SIG-M5 treated with dmso at 0.1 percent for 504 hours (cell line): ENCODE data around the gene NTN5.
"Not testable (repeated sequence)": the region's sequence is repeated elsewhere in the genome, so short reads cannot be mapped to it uniquely, and the experiment has no call there.

ENCODE experiments used
- DNase-seq: peaks from one replicate; lab custom pipeline; 2025; ENCODE audit not compliant: unreplicated experiment; lab: John Stamatoyannopoulos, UW

NTN5 gene, protein sequence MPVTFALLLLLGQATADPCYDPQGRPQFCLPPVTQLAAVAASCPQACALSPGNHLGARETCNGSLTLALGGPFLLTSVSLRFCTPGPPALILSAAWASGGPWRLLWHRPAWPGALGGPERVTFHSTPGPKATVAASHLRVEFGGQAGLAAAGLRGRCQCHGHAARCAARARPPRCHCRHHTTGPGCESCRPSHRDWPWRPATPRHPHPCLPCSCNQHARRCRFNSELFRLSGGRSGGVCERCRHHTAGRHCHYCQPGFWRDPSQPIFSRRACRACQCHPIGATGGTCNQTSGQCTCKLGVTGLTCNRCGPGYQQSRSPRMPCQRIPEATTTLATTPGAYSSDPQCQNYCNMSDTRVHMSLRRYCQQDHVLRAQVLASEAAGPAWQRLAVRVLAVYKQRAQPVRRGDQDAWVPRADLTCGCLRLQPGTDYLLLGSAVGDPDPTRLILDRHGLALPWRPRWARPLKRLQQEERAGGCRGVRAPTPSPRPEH

DNA sequence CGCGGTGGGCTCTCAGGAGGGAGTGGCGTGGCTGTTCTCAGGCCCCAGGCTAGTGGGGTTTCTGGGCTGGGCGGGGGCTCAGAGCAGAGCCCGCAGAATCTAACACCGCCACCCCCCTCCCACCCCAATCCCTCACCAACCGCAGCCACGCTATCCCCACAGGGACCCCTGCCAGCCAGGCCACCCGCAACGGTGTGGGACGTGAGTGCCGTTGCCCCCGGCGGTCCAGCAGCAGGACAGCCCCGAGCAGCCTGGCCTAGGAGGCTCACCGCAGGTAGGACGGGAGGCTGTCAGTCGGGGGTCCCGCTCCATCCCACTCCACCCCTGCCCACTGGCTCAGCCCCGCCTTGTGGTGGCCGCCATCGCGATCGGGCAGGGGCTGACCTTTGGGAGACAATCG is at the start of gene NTN5:
NTN5 (minus strand) TSS at position 24 of the 400 bp plus-strand sequence. CDS start 2,031 bp downstream, outside the sequence.
- DNase-seq, result no peak

DNA sequence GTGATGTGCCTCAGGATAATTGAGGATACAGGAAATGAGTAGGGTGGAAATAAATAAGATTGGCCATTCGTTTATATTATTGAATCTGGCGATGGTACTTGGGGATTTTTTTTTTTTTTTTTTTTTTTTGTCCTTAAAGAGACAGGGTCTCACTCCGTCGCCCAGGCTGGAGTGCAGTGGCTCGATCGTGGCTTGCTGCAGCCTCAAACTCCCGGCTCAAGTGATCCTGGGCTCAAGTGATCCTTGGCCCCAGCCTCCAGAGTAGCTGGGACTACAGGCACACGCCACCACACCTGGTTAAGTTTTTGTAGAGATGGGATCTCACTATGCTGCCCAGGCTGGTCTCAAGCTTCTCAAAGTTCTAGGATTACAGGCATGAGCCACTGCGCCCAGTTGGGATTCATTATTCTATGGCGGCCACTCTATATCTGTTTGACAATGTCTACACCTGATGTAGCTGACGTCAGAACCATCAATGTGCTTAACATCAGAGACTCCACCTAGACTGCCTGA is 49.4 kb upstream of the NTN5 start:
- DNase-seq, result no peak

DNA sequence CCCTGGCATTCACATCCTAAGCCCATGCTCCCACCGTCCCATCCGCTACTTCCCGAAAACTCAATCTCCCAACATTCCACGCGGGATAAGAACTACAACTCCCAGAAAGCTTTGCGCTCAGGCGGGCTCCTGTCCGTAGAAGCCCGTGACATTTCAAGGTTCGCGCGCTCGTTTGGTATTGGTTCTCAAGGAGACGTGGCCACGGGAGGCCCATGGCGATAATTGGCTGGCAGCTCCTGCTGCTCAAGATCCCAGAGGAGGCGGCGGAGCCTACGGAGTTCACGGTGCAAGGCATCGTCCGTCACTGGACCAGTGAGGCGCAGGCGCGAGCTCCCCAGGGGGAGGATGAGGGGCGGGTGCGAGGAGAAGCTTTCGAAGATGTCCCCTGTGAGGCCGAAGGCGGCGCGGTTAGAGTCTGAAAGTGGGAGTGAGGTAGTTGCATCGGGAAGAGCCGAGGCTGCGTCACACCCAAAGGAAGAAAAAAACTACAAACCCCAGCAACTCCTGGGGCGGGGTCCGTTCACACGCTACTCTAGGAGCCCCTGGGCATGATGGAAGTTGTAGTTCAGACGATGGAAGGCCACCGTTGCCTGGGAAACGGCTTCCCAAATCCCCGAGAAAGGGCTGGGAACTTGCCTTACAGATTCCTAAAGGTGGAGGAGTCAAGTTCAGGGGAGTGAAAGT is 47.9 kb upstream of the NTN5 start:
- DNase-seq, result peak; percentile 95

DNA sequence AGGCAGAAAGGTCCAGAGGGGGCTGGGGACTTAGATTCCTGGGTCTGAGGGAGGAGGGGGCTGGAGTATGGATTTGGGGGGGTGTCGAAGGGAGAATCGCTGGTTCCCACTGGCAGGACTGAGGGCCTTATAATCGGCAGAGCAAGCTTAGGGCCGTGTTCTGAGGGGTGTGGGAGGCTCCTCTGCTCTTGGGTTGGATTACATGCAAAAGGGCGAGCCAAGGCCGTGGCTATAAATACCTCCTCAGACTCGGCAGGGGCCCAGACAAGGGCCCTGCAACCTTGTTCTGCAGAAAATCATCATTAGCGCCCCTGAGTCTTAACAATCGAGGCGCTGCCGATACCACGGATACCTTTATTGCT is 47.4 kb upstream of the NTN5 start:
- DNase-seq, result no peak

DNA sequence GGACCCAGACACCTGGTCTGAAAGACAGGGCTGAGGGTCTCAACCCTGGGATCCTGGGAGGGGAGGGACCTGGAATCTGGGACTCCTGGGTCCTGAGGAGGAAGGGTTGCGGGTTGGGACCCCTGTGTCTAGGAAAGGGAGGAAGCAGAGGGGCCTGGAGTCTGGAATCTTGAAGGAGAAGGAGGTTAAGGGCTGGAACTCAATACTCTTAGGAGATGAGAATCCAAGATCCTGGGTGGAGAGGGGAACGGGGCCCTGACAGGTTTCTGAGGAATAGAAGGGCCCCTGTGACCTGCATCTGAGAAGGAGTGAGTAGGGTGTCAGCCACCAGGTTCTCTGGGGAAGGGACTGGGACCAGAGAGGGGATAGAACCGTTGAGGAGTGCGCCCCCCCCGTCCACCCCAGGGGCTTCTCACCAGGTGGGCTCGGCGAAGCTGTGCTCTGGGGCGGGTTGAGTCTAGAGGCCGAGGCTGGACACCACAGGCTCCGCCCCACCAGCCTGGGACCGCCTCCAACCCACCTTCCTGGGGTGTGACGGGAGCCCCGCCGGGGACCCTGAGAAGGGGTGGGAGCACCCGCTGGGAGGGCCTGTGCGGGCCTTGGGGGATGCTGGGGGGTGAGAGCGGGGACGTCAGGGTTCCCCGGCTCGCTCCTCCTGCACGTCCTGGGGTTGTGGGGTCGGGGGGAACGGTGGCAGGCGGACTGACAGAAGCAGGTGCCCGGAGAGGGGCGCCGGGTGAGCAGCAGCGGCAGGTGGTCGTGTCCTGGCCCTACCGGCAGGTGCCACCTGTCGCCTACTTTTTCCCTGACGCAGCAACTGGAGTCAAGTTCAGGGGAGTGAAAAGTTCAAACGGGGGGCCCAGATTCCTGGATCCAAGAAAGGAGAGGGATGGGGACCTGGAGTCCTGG is 46.7 kb upstream of the NTN5 start, which contains the start of gene MAMSTR:
MAMSTR (minus strand) TSS at position 463 of the 909 bp plus-strand sequence. CDS start 694 bp downstream, outside the sequence.
- no peak for DNase-seq

DNA sequence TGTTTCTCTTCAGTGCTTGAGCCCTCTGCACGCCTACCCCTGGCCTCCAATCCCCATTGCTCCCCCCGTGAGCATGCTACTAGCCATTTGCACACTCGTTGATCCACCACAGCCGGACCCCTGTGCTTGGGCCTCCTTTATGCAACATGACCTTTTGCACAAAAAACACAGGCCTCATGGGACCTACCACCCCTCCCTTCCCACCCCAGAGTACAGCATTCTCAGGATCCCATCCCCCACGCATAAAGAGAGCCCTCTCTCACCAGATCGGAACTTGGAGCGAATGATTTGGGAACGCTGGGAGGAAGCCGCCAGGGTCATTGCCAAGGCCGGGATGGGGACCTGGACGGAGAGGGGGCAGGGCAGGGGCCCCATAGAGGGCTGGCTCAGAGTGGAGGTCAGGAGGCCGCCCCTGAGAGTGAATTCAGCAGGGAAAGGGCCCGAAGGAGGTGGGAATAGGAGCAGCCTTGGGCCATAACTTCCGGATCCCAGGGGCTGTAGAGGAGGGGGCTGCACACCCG is 46.0 kb upstream of the NTN5 start:
- DNase-seq, result no peak

DNA sequence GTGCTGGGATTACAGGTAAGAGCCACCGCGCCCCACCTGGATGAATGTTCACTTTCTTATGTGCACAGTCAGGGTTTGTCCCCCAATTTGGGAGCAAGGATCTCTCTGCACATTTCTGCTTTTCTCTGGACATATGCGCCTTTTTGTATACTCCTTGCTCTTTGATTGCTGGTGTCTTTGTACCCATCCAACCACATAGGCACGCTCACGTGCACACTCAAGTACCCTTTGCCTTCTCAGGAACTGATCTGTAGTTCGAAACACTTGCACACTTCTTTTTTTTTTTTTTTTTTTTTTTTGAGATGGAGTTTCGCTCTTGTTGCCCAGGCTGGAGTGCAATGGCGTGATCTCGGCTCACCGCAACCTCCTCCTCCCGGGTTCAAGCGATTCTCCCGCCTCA is 45.3 kb upstream of the NTN5 start:
- DNase-seq, result not testable (repeated sequence)

DNA sequence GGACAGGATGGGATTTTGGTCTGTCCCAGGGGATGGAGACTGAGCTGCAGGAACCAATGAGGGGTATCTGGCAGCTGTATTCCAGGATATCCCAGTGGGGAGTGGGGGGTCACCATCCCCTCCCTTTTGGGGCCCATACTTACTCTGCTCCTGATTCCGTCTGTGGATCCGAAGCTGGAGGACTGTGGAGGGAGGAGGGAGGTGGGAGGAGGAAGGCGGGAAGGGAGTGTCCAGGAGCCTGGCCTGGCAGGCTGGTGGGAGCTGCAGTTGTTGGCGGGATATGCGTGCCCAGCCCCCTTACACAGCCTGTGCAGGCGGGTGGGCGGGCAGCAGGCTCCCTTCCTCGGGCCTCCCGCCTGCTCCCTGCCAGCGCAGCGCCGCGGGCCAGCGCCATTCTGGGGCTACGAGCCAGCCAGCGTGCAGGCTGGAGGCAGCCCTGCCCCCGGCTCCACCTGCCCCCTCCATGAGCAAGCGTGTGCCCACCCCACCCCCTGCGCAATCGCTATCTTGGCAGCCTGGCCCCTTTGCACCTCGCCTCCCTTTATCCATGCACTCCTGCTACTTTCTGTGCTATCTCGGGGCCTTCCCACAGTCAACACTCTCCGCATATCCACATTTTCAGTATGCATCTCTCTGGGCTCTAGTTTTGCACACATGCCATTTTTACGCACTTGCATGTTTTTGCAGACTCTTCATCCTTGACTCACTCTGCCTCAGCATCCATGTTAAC is 43.9 kb upstream of the NTN5 start:
- DNase-seq, result no peak

DNA sequence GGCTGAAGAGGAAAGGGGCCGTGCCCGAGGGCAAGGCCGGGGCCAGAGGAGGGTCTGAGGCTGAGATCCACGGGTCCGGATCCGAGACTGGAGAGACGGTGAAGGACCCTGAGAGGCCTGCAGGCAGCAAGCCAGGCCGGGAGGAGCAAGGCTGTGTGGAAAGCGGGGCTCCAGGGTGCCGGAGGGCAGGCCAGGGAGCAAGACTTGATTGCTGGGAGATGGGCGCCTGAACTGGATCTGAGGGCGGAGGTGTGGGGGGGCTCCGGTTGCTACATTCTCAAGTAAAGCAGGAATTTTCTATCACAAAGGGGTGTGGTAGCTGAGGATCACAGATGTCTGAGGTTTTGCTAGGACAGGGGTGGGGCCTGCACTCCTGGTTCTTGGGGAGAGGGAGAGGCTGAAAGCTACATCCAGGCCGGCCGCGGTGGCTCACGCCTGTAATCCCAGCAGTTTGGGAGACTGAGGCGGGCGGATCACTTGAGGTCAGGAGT is 42.9 kb upstream of the NTN5 start:
- no peak for DNase-seq

DNA sequence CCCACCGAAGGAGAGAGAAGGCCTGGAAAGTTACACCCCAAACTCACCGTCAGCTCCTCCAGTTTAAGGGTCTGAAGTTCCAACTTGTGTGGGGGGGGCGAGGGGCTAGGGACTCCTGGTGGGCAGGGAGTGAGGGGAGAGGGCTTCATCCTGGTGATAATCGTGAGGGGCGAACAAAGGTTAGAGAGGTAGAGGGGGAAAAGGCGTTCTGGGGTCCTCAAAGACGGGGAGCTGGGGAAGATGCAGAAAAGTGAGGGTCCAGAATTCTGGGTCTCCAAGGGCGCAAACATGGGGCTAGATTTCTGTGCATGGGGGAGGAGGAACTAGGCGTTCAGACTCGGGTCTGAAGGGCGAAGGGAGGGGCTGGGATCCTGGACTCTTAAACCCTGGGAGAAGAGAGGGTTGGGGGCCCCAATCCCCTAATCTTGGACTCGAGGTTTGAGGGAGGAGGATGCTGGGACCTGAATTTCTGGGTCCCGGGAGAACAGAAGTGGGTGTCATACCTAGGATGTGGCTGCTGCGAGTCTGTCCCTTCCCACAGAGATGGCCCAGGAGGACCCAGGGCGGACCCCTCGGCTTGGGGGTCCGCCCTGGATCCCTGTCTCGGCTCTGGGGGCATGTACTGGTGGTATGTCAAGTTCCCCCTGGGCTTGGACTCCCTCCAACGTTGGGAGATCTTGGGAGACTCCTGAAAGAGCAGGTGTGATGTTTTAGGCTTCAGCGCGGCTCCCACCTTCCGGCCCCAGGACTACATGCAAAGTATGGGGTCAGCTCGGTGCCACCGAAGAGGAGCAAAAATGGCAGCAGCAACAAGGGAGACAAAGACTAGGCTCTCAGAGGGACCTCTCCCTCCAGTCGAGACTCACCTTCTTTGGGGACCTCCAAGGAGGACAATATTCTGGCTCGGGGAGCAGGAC is 42.2 kb upstream of the NTN5 start:
- no peak for DNase-seq

DNA sequence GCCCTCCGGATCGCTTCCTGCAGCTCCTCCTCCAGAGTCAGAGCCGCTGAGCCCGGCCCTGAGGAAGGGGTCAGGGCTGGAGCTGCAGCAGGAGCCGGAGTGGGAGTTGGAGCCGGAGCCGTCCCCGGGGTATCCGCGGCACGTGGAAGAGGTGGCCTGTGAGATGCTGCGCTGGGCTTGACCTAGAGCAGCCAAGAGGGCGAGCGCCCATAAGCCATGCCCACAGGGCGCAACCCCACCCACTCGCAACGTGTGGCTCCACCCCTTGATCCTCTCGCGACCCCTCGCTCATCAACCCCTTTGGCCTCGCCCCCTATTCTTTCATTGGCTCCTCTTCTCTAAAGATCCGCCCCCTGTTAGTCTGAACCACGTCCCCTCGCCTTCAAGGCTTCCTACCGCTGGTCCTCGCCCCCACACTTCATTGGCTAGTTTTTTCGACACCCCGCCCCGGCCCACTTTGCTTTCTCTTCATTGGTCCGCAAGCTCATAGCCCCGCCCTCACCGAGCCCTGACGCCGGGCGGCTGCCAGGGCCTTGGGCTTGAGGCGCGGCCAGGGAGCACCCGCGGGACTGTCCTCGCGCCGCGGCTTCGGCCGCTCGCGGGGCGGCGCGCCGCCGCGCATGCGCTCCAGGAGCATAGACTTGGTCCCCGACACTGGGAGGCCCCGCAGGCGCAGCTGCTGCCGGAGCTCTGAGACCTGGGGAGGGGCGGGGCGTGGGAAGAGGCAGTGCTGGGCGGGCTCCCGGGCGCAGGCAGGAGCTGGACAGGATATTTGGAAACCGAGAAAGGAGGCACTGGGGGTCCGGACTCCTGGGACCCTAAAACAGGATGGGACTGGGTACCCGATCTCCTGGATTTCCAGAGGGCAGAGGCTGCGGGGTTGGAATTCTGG is 41.3 kb upstream of the NTN5 start:
- peak; percentile 99 for DNase-seq

DNA sequence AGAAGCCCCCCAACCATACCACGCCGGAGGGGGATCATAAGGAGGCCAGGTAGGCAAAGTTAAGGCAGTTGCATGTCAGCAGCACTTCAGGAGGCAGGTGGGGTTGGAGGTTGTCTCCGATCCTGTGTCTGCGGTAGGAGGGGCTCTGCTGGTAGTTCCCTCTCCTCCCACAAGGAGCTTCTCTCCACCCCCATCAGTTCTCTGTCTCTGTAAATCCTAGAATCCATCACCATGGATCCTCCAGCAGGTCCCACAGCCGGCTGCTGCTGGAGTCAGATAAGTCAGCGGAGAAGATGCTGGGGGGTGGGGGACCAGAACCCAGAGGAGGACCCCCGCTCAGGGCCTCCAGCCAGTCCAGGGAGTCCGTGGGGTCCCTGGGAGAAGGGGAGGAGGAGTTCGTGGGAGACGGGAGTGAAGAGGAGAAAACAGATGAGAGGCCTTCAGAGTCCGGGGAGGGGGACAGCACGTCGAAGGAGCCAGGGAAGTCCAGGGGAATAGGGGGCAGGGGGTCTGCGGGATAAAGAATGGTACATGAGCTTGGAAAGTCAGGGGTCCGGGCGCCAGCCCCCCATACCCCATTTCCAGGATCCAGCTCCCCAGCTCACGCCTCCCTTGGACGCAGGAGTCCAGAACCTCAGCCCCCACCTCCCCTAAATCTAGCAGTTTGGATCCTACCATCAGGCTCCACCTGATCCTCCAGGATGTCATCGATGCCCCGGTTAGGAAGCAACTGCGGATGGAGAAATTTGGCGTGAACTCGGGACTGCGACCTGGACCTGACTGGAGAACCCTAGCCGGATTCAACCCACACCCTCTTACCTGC is 40.4 kb upstream of the NTN5 start:
- DNase-seq, result peak; percentile 38

DNA sequence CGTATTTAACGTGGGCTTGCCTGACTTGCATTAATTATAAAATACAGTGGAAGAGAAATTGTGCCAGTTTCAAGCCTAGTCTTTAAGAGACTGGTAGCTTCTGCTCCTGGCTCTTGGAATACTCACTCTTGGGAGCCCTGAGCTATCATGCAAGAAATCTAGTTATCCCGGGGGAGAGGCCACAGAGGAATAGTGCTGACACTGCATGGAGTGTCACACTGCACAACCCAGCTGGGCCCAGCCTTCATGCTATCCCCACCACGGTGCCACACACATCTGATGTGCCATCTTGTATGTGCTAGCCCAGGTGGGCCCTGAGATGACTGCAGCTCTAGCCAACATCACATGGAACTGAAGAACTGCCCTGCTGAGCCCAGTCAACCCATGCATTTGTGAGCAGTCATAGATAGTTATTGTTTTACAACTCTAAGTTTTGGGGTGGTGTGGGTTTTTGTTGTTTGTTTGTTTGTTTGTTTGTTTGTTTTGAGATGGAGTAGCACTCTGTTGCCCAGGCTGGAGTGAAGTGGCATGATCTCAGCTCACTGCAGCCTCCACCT is 38.4 kb upstream of the NTN5 start:
- no peak for DNase-seq

DNA sequence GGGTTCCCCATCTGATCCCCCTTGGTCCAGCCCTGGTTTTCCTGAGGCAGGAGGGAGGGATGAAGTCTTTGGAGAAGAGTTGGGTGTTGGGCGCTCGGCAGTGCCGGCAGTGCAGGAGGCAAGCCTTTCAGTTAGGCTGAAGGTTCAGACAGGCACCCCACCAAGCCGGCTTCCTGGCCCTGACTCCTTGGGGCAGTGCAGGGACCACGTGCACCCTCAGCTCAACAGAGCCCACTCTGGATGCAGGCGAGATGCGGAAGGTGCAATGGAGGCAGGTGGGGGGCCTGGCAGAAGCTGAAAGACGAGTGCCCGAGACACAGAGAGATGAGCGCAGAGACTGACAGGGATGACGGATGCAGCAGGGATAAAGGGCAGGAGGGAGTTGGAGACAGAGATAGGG is 35.7 kb upstream of the NTN5 start:
- DNase-seq, result no peak

DNA sequence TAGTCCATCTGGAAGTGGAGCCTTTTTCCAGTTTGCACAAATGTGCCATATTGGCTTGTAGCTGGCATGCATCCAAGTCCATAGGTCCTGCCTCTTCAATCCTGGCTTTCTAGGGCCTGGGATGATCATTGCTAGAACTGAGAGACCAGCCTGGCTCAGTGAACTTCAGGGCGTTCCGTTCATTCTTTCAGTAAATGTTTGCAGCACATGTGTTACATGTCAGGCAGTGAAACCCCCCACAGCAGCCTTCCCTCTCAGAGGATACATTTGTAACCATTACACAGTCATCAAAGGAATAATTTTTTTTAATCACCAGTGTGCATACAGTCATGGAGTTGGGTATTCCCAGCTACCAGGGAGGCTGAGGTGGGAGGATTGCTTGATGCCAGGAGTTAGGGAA is 32.6 kb upstream of the NTN5 start:
- no peak for DNase-seq

DNA sequence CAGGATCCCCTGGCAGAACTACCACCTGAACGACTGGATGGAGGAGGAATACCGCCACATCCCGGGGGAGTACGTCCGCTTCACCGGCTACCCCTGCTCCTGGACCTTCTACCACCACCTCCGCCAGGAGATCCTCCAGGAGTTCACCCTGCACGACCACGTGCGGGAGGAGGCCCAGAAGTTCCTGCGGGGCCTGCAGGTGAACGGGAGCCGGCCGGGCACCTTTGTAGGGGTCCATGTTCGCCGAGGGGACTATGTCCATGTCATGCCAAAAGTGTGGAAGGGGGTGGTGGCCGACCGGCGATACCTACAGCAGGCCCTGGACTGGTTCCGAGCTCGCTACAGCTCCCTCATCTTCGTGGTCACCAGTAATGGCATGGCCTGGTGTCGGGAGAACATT is 30.5 kb upstream of the NTN5 start:
- no peak for DNase-seq

DNA sequence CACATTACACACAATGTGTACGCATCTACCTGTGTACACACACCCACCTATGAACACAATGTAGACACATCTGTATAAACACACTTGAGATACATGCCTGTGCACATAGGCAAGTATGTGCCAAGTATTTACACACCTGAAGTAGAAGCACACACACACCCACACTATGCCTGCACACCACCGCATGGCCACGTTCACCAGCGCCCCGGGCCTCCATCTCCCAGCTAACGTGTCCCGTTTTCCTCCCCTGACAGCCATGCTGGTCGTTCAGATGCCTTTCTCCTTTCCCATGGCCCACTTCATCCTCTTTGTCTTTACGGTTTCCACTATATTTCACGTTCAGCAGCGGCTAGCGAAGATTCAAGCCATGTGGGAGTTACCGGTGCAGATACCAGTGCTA is 29.9 kb upstream of the NTN5 start:
- no peak for DNase-seq
